AG08395 (cell line): Measurements from ENCODE around the gene MTA1.
A peak's percentile ranks its signal among the peaks of the same experiment; 100 is the strongest.

Source experiments
- DNase-seq: peaks from one replicate; pipeline ENCODE4 v3.0.0; 2012; ENCODE audit warnings: mixed read lengths, low spot score

MTA1 gene

GRCh38 chr14:105387530-105387922 lies 32.1 kb upstream of the MTA1 start:
- no peak for DNase-seq

DNA sequence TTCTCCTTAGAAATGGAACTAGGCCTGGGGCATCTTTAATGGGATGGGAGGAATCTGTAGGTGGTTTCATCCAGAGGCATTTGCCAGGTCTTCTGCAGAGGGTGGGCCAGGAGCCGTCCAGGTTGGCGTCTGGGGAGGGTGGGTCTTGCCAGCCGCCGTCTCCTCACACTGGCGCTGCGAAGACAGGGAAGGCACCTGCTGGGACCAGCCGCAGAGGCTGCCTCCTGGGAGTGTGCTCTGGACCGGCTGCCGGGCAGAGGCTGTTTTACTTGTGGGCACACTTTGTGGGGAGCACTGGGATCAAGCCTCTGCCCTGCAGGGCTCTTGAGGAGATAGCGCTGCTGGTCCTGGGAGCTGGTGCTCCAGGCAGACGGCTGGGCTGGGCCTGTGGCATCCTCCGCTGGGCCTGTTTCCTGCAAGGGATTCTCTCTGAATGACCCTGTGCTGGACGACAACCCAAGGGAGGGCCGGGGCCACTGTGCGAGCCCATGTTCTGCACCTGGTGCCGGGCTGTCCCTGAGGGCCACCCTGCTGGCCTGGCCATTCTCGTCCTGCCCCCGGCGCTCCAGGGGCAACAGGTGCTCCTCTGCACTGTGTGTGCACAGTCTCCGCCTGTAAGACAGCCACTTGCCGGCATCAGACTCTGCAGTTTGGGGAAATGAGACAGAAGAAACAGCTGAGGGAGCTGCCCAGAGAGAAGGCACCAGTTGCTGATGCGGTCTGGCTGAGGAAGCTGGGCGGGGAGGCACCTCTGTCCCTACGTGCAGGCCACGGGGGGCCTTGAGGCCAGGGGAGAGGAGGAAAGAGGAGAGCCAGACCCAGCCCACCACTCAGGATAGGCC lies 31.3 kb upstream of the MTA1 start:
- DNase-seq: no peak

GRCh38 chr14:105388976-105389375 lies 30.7 kb upstream of the MTA1 start:
- no peak for DNase-seq

DNA sequence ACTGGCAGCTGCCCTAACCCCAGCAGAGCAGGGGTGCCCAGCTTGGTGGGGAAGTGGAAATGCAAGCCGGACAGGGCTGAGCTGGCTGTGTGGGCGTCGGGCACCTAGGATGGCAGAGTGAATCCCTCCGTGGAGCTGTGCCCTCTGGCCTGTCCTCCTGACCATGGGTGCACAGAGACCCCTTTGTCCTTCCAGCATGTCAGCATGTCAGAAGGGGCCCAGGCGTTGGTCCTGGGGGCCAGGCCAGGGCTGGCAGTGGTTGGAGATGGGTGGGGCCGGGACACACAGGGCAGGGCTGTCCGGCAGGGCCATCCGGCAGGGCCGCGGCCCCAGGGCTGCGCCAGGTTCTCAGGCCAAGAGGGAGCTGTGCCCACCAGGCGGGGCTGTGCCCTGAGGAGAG lies 30.1 kb upstream of the MTA1 start:
- no peak for DNase-seq

- DNase-seq: no peak
These were observed 29.4 kb upstream of the MTA1 start for GRCh38 chr14:105389976-105390848.

- DNase-seq: no peak
These were observed 28.7 kb upstream of the MTA1 start for GRCh38 chr14:105390849-105391500.

GRCh38 chr14:105391541-105391940 lies 28.1 kb upstream of the MTA1 start:
- DNase-seq: no peak

DNA sequence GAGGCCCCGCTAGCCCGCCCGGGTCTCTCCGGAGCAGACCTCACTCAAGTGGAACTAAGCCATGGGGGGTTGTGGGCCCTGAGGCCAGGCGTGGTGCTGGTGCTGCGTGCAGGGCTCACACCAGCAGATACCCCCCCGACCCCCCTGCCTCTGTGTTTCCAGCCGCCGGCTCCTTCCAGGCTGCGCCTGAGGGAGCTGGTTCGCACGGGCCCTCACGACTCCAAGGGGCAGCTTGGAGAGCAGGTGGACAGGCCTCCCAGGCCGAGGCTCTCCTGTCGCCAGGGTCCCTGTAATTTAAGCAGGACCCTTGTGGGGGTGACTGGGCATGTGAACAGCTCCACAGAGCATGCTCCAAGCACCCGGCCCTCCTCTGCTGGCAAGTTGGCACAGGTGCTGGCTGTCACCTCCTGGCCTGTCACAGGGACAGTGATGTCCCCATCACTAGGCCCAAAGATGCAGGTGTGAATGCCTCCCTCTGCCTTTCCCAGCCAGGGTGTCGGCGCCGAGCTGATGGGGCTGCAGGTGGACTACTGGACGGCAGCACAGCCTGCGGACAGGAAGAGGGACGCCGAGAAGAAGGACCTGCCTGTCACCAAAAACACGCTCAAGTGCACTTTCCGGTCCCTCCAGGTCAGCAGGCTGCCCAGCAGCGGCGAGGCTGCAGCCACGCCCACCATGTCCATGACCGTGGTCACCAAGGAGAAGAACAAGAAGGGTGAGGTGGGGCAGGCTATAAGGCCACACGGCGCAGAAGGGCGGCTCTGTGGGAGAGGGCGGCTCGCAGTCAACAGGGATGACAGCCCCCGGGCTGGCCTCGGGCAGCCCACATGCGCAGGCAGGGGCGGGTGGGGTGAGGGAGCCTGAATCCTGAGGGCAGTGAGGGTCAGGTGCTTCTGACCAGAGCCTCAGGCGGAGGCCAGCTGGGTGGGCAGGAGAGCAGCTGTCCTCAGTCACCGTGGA lies 27.2 kb upstream of the MTA1 start:
- no peak for DNase-seq

- DNase-seq: no peak
These were observed 26.5 kb upstream of the MTA1 start for GRCh38 chr14:105393151-105393550.

GRCh38 chr14:105394714-105395537 lies 24.7 kb upstream of the MTA1 start:
- DNase-seq: no peak

GRCh38 chr14:105395538-105395854 lies 24.1 kb upstream of the MTA1 start:
- DNase-seq: no peak

DNA sequence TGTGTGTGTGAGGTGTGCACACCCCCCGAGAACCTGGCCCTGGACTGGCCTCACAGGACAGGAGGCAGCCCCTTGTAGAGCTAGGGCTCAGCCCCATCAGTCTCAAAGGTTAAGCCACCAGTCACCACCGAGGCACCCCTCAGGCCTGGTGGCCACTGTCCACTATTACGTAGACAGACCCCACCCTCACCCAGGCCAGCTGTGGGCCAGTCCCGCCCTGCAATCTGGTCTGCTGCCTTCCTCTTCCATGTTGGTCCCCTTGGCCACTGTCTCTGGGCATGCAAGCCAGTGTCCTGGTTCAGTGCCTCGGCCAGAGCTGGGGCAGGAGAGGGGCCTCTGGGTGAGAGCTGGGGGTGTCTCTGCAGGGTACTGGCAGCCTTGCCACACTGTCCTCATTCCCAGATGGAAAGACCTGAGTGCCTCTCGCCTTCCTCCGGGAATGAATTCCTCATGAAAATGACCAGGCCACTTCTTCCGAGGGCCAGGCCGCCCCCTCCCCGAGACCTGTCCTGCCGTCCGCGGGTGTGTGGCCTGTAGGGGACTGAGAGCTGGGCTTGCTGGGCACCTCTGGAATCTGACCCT lies 22.2 kb upstream of the MTA1 start:
- DNase-seq: no peak

DNA sequence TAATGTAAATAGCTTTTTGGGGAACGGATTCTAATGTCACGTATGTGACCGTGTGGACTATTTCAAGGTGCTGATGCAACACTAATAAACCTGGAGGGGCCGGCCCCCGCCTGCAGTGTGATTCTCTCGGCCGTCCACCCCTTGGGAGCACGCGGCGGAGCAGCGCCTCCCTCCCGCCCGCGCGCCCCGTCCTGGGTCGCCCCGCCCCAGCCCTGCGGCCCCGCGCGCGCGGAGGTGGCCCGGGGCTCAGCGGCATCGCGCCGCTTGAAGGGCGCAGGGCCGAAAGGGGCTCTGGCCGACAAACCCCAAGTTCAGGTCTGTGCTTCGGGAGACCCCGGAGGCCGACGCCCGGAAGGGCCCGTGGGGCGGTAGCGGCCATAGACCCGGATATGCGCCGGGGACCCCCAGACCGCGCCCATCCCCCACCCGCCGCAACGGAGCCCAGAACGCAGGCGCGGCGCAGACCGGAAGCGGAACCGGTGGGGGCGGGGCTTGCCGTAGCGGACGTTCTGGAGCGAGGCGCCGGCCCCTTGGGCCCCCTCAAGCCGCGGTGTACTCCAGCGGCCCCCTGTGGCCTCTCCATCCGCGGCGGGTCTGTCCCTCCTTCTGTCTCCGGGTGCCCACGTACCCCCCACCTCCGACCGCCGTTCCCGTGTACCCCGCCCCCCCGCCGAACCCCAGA lies 21.4 kb upstream of the MTA1 start, which contains the start of gene TEX22:
Gene TEX22, plus strand, starts transcription at position 495 of the 682 bp plus-strand sequence. CDS start 803 bp downstream, outside the sequence.
- DNase-seq: peak; percentile 94

DNA sequence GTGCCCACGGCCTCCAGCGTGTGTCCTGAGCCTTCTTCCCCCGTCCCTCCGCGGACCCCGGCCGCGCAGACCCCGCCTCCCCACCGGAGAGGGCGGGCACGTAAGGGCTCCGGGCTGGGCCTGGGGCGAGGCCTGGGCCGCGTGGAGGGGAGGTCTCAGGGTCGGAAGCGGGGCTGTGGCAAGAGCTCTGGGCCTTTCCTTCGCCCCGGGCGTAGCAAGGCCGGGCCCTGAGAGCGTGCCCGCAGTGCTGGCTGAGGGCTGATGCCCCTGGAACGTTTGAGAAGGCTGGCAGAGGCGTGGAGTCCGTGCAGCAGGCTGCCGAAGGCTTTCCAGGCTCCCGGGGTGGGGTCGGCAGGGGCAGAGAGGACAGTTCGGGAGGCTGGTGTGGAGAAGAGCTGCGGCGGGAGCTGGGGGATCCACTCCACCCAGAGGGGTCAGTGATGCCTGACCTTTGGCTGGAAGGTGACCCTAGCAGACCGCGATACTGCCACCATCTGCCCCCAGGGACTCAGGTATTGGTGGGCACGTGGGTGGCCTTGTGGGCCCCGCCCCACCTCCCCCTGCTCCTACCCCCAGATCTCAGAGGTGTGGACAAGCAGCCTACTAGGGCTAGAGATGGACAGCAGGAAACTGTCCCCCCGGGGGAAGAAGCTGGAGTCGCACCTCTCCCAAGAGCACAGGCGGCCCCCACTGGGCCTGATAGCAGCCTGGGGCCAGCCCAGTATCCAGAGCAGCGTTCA lies 20.7 kb upstream of the MTA1 start:
- DNase-seq: peak; percentile 18

GRCh38 chr14:105399466-105399775 lies 20.2 kb upstream of the MTA1 start:
- no peak for DNase-seq

GRCh38 chr14:105400016-105400415 lies 19.6 kb upstream of the MTA1 start:
- DNase-seq: no peak

- DNase-seq: no peak
These were observed 17.9 kb upstream of the MTA1 start for GRCh38 chr14:105401699-105402098.

- DNase-seq: no peak
These were observed 11.0 kb upstream of the MTA1 start for GRCh38 chr14:105408592-105408991.

DNA sequence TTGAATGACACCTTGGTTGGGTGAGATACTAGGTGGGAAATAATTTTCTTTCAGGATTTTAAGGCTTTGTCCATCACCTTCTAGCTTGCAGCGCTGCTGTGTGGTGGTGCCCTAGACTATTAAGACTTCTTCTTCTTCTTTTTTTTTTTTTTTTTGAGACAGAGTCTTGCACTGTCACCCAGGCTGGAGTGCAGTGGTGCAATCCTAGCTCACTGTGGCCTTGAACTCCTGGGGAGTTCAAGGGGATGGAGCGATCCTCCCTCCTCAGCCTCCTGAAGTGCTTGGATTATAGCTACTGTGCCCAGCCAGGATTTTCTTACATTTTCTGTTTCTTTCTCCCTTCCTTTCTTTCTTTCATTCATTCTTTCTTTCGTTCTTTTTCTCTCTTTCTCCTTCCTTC lies 10.3 kb upstream of the MTA1 start:
- DNase-seq: no peak
